Neural cell (in vitro differentiated cells): ENCODE data around the gene NCAPD2. TPM values are rescaled to one million over a fixed set of nuclear protein-coding genes. Genes with fewer than 3 reads are reported as not detected.
"Not testable (repeated sequence)": the region's sequence is repeated elsewhere in the genome, so short reads cannot be mapped to it uniquely, and the experiment has no call there.

Experiments
- H2AFZ ChIP-seq: fragments of 200-600, 300-800 bp; sonication (generic), shearing (Covaris generic); 2 replicates; pipeline ENCODE4 v1.6.0; 2014; ENCODE audit warnings: low read depth, mild to moderate bottlenecking, antibody characterized with exemption, low read length, moderate library complexity
- H3F3A ChIP-seq: fragments of 200-600 bp; shearing (Covaris generic); 2 replicates; pipeline ENCODE4 v1.6.1; 2016; ENCODE audit warnings: mild to moderate bottlenecking, moderate library complexity, mixed read lengths, antibody characterized with exemption, low read length; ENCODE audit not compliant: insufficient read depth, poor library complexity, severe bottlenecking
- H3K27ac ChIP-seq: fragments of 200-600, 300-800 bp; sonication (generic), shearing (Covaris generic); 2 replicates; pipeline ENCODE4 v1.5.1; 2014; ENCODE audit warnings: mild to moderate bottlenecking, low read length, moderate library complexity
- H3K27me3 ChIP-seq: fragments of 300-800, 200-600 bp; sonication (generic), shearing (Covaris generic); 2 replicates; pipeline ENCODE4 v1.6.0; 2014; ENCODE audit warnings: mild to moderate bottlenecking, low read depth, low read length, moderate library complexity; ENCODE audit not compliant: insufficient read depth
- H3K36me3 ChIP-seq: fragments of 300-800, 200-600 bp; sonication (generic), shearing (Covaris generic); 2 replicates; pipeline ENCODE4 v1.5.1; 2014; ENCODE audit warnings: mild to moderate bottlenecking, antibody characterized with exemption, low read length, moderate library complexity; ENCODE audit not compliant: insufficient read depth
- H3K4me2 ChIP-seq: fragments of 300-800, 200-600 bp; sonication (generic), shearing (Covaris generic); 2 replicates; pipeline ENCODE4 v1.6.0; 2014; ENCODE audit warnings: mild to moderate bottlenecking, low read length
- H3K4me3 ChIP-seq: fragments of 300-800, 200-600 bp; sonication (generic), shearing (Covaris generic); 2 replicates; pipeline ENCODE4 v1.5.1; 2014; ENCODE audit warnings: mild to moderate bottlenecking, low read length, moderate library complexity
- H3K79me2 ChIP-seq: fragments of 200-600 bp; shearing (Covaris generic); replicated peaks from 2 replicates; pipeline ENCODE4 v1.6.0; 2014; ENCODE audit warnings: mild to moderate bottlenecking, low read length, moderate library complexity; ENCODE audit not compliant: insufficient read depth
- H3K9ac ChIP-seq: fragments of 300-800, 200-600 bp; sonication (generic), shearing (Covaris generic); 2 replicates; pipeline ENCODE4 v1.6.1; 2016; ENCODE audit warnings: mild to moderate bottlenecking, low read length, mixed read lengths
- H3K9me2 ChIP-seq: fragments of 200-600 bp; shearing (Covaris generic); 2 replicates; pipeline ENCODE4 v1.6.1; 2016; ENCODE audit warnings: mild to moderate bottlenecking, low read length, mixed read lengths; ENCODE audit not compliant: insufficient read depth
- H3K9me3 ChIP-seq: fragments of 200-600, 300-800 bp; sonication (generic), shearing (Covaris generic); 2 replicates; pipeline ENCODE4 v1.6.1; 2016; ENCODE audit warnings: mild to moderate bottlenecking, mixed run types, low read length, moderate library complexity, mixed read lengths
- H4K20me1 ChIP-seq: fragments of 200-600 bp; shearing (Covaris generic); 2 replicates; pipeline ENCODE4 v1.6.1; 2016; ENCODE audit warnings: mild to moderate bottlenecking, mixed run types; ENCODE audit not compliant: insufficient read depth
- CTCF ChIP-seq: fragments of 450-650 bp; IDR thresholded peaks from 2 replicates; pipeline ENCODE4 v1.5.1; 2014; ENCODE audit warnings: antibody characterized with exemption, mild to moderate bottlenecking, moderate library complexity; ENCODE audit not compliant: poor library complexity, severe bottlenecking
- EP300 ChIP-seq: fragments of 450-650 bp; conservative IDR thresholded peaks from 2 replicates; pipeline ENCODE4 v1.6.1; 2014; ENCODE audit warnings: antibody characterized with exemption, mild to moderate bottlenecking, moderate library complexity; ENCODE audit not compliant: poor library complexity, severe bottlenecking
- EZH2 ChIP-seq: fragments of 200-600, 300-800 bp; shearing (Covaris generic), sonication (generic); IDR thresholded peaks from 2 replicates; pipeline ENCODE4 v1.6.1; 2014; ENCODE audit warnings: antibody characterized with exemption, low read length, borderline replicate concordance, mild to moderate bottlenecking; ENCODE audit not compliant: insufficient read depth, poor library complexity, severe bottlenecking
- MXI1 ChIP-seq: fragments of 450-650 bp; conservative IDR thresholded peaks from 2 replicates; pipeline ENCODE4 v1.6.1; 2014; ENCODE audit warnings: antibody characterized with exemption, mild to moderate bottlenecking; ENCODE audit not compliant: poor library complexity, severe bottlenecking
- POLR2AphosphoS5 ChIP-seq: IDR thresholded peaks from 2 replicates; pipeline ENCODE4 v1.6.1; 2012
- RAD21 ChIP-seq: fragments of 450-650 bp; conservative IDR thresholded peaks from 2 replicates; pipeline ENCODE4 v1.6.1; 2014; ENCODE audit warnings: antibody characterized with exemption, mild to moderate bottlenecking, moderate library complexity
- REST ChIP-seq: IDR thresholded peaks from 2 replicates; pipeline ENCODE4 v1.6.1; 2012; ENCODE audit warnings: borderline replicate concordance
- SMC3 ChIP-seq: fragments of 450-650 bp; conservative IDR thresholded peaks from 2 replicates; pipeline ENCODE4 v1.6.1; 2014; ENCODE audit warnings: antibody characterized with exemption, mild to moderate bottlenecking, moderate library complexity; ENCODE audit not compliant: poor library complexity
- TAF1 ChIP-seq: IDR thresholded peaks from 2 replicates; pipeline ENCODE4 v1.6.1; 2012; ENCODE audit warnings: low read depth
- polyA plus RNA-seq: library from polyadenylated mRNA; depleted of rRNA; stranded (reverse); fragments of >200 nt; gene quantifications from 2 replicates; pipeline ENCODE4 v1.2.3, GENCODE V29; 2014

The NCAPD2 gene
- polyA plus RNA-seq, 1 donor from 2014 or later = 4.5 TPM

GRCh38 chr12:6471989-6472360 lies 21.9 kb upstream of the NCAPD2 start:
- Histone ChIP-seq H3K9me2 (no peaks in the 10 kb centered on the region), H3K27me3 (no peaks in the 10 kb centered on the region), H3K9ac (no peak overlapping the region), H3K4me3 (no peak overlapping the region), H4K20me1 (no peaks in the 10 kb centered on the region), H3K79me2 (no peaks in the 10 kb centered on the region), H3F3A (no peaks in the 10 kb centered on the region), H2AFZ (no peak overlapping the region), H3K36me3 (no peaks in the 10 kb centered on the region), H3K4me2 (no peak overlapping the region), H3K9me3 (no peaks in the 10 kb centered on the region), H3K27ac (no peak overlapping the region)
- TF ChIP-seq MXI1 (no peak), RAD21 (no peak), EZH2 (no peak), CTCF (no peak), EP300 (no peak), TAF1 (no peak), REST (no peak), SMC3 (no peak), POLR2AphosphoS5 (no peak)

GRCh38 chr12:6472491-6472890 lies 21.4 kb upstream of the NCAPD2 start:
- Histone ChIP-seq H3F3A (no peaks in the 10 kb centered on the region), H3K36me3 (no peaks in the 10 kb centered on the region), H3K27ac (no peak overlapping the region), H3K9ac (no peak overlapping the region), H3K9me2 (no peaks in the 10 kb centered on the region), H3K4me2 (no peak overlapping the region), H3K27me3 (no peaks in the 10 kb centered on the region), H3K79me2 (no peaks in the 10 kb centered on the region), H2AFZ (no peak overlapping the region), H3K9me3 (no peaks in the 10 kb centered on the region), H4K20me1 (no peaks in the 10 kb centered on the region), H3K4me3 (no peak overlapping the region)
- TF ChIP-seq CTCF = no peak
- TF ChIP-seq MXI1 = no peak
- TF ChIP-seq EP300 = no peak
- no peak for TF ChIP-seq POLR2AphosphoS5
- no peak for TF ChIP-seq EZH2
- no peak for TF ChIP-seq SMC3
- TF ChIP-seq REST = no peak
- no peak for TF ChIP-seq TAF1
- TF ChIP-seq RAD21 = no peak

GRCh38 chr12:6475233-6475975 lies 18.5 kb upstream of the NCAPD2 start:
- not testable (repeated sequence) for H4K20me1 ChIP-seq, H3K9ac ChIP-seq, H3K4me3 ChIP-seq, H3K27ac ChIP-seq, H3F3A ChIP-seq, H3K4me2 ChIP-seq, H3K36me3 ChIP-seq, H2AFZ ChIP-seq, H3K79me2 ChIP-seq, H3K27me3 ChIP-seq, H3K9me2 ChIP-seq, H3K9me3 ChIP-seq
